Measurements from ENCODE around the gene MT2A.
"Not testable (repeated sequence)": the region's sequence is repeated elsewhere in the genome, so short reads cannot be mapped to it uniquely, and the experiment has no call there.

The MT2A gene

GRCh38 chr16:56617212-56618085 is 9.1 kb downstream of the MT2A start:
- no peak for TF ChIP-seq CTCF (IDR thresholded peaks at IDR 0.05; ENCODE audit: low read depth, low read length, missing control alignments)
- in situ Hi-C loops (cut with HindIII; ENCODE audit: low sequenced_read_pairs), result no loop called here

GRCh38 chr16:56618138-56618537 is 9.8 kb downstream of the MT2A start:
- H3K4me3 ChIP-seq (ENCODE audit: low read depth, low read length), result no peak overlapping the region
- no peak for TF ChIP-seq CTCF (IDR thresholded peaks at IDR 0.05; ENCODE audit: low read depth, low read length, missing control alignments)
- DNase-seq (ENCODE audit: low read depth), result no peak
- in situ Hi-C loops (cut with HindIII; ENCODE audit: low sequenced_read_pairs), result no loop called here

More at GRCh38 chr16:56617212-56618085, 9.1 kb downstream of the MT2A start:
- H3K4me3 ChIP-seq (ENCODE audit: low read depth, low read length), result peak overlapping the region; percentile 28
- no peak for DNase-seq (ENCODE audit: low read depth)

- no peak overlapping the region for H3K4me3 ChIP-seq (ENCODE audit: low read depth, low read length)
- DNase-seq (ENCODE audit: low read depth), result no peak
- in situ Hi-C loops (cut with HindIII; ENCODE audit: low sequenced_read_pairs), result no loop called here
- no peak for TF ChIP-seq CTCF (IDR thresholded peaks at IDR 0.05; ENCODE audit: low read depth, low read length, missing control alignments)
Measured at GRCh38 chr16:56620339-56620897, 12.0 kb downstream of the MT2A start.

- DNase-seq (ENCODE audit: low read depth); in situ Hi-C loops (cut with HindIII; ENCODE audit: low sequenced_read_pairs); H3K4me3 ChIP-seq (ENCODE audit: low read depth, low read length): not testable (repeated sequence)
Measured at GRCh38 chr16:56621665-56622445, 13.5 kb downstream of the MT2A start.

GRCh38 chr16:56623184-56623583 is 14.8 kb downstream of the MT2A start:
- in situ Hi-C loops (cut with HindIII; ENCODE audit: low sequenced_read_pairs); DNase-seq (ENCODE audit: low read depth); H3K4me3 ChIP-seq (ENCODE audit: low read depth, low read length): not testable (repeated sequence)

- H3K4me3 ChIP-seq (ENCODE audit: low read depth, low read length), result no peak overlapping the region
- DNase-seq (ENCODE audit: low read depth), result no peak
- TF ChIP-seq CTCF (IDR thresholded peaks at IDR 0.05; ENCODE audit: low read depth, low read length, missing control alignments), result no peak
- in situ Hi-C loops (cut with HindIII; ENCODE audit: low sequenced_read_pairs), result no loop called here
Measured at GRCh38 chr16:56623637-56624036, 15.3 kb downstream of the MT2A start.

- peak within 1 kb of the TSS; percentile 48 for H3K4me3 ChIP-seq (ENCODE audit: low read depth, low read length)
- TF ChIP-seq CTCF (IDR thresholded peaks at IDR 0.05; ENCODE audit: low read depth, low read length, missing control alignments), result no peak
- in situ Hi-C loops (cut with HindIII; ENCODE audit: low sequenced_read_pairs), result no loop called here
- DNase-seq (ENCODE audit: low read depth), result no peak
Measured at GRCh38 chr16:56625140-56625942, 17.0 kb downstream of the MT2A start, which contains the start of gene MT1E. TSS of gene MT1E (plus strand) at chr16:56625781. CDS start at chr16:56625852, 71 bp downstream.

Measured in astrocyte of the cerebellum (primary cell).